Measurements from ENCODE around the gene RFX4.
"Not testable (repeated sequence)": the region's sequence is repeated elsewhere in the genome, so short reads cannot be mapped to it uniquely, and the experiment has no call there.

Gene RFX4

DNA sequence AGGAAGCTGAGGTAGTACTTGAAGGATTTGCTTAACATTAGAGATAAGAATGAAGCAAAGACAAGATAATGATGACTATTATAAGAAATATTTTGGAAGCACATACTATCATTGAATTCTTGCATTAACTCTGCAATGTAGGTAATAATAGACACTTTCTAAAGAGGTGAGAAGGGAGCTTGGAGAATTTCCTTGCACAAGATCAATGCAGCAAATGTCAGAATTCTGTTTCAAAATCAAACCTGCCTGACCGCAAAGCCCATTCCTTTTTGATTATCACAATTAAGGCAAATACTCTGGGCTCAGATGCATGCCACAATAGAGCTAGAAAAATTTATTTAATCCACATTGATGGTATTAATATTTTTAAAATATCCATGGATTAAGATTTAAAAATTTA is 141.3 kb downstream of the RFX4 start:
- Histone ChIP-seq H3K27ac (no peak overlapping the region), H3K9ac (ENCODE audit: insufficient read length) (no peak overlapping the region), H3K4me3 (no peak overlapping the region), H3K9me3 (ENCODE audit: low read depth, low read length) (no peaks in the 10 kb centered on the region), H3K36me3 (ENCODE audit: insufficient read depth, low read length) (no peaks in the 10 kb centered on the region)
- TF ChIP-seq POLR2AphosphoS5 (IDR thresholded peaks at IDR 0.05; ENCODE audit: borderline replicate concordance, low read depth, low read length) (no peak), EZH2 (IDR thresholded peaks at IDR 0.05) (no peak)
- no peak for DNase-seq (ENCODE audit: low read depth, low spot score)

DNA sequence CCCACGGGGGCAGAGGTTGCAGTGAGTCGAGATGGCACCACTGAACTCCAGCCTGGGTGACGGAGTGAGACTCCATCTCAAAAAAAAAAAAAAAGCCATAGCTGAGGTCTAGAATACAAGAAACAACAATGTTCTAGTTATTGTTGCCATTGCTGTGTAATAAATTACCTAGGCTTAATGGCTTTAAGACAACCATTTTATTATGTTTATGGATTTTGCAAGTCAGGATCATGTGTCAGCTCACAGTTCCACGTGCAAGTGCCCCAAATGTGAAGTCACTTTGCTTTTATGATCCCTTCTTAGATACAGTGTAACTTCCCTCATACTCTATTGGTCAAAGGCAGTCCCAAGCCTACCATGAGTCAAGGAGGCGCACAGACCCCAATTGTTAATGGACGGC is 142.1 kb downstream of the RFX4 start:
- H3K4me3 ChIP-seq, result no peak overlapping the region
- no peak for DNase-seq (ENCODE audit: low read depth, low spot score)
- no peak overlapping the region for H3K9ac ChIP-seq (ENCODE audit: insufficient read length)
- no peak for TF ChIP-seq POLR2AphosphoS5 (IDR thresholded peaks at IDR 0.05; ENCODE audit: borderline replicate concordance, low read depth, low read length)
- no peak for TF ChIP-seq FOXP2 (optimal IDR thresholded peaks at IDR 0.05; ENCODE audit: control extremely low read depth, extremely low read length, insufficient read depth)
- no peak for TF ChIP-seq EZH2 (IDR thresholded peaks at IDR 0.05)
- no peak overlapping the region for H3K27ac ChIP-seq
- no peaks in the 10 kb centered on the region for H3K9me3 ChIP-seq (ENCODE audit: low read depth, low read length)
- no peaks in the 10 kb centered on the region for H3K36me3 ChIP-seq (ENCODE audit: insufficient read depth, low read length)

DNA sequence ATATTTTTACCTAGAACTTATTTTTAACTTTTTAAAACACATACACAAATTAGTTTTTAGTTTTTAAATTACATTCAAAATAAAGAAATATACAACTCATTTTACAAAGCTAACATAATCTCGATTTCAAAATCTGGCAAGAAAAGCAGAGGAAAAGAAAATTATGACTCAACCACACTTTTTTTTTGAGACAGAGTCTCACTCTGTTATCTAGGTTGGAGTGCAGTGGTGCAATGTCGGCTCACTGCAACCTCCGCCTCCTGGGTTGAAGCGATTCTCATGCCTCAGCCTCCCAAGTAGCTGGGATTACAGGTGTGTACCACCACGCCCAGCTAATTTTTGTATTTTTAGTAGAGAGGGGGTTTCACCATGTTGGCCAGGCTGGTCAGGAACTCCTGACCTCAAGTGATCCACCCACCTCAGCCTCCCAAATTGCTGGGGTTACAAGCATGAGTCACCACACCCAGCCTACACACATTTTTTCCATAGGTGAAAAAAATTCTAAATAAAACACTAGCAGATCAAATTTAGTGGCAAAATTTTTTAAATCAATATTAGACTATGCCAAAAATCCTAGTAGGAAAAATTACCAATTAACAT is 143.9 kb downstream of the RFX4 start:
- H3K9ac ChIP-seq (ENCODE audit: insufficient read length); H3K27ac ChIP-seq; DNase-seq (ENCODE audit: low read depth, low spot score); H3K36me3 ChIP-seq (ENCODE audit: insufficient read depth, low read length); H3K4me3 ChIP-seq; H3K9me3 ChIP-seq (ENCODE audit: low read depth, low read length): not testable (repeated sequence)

DNA sequence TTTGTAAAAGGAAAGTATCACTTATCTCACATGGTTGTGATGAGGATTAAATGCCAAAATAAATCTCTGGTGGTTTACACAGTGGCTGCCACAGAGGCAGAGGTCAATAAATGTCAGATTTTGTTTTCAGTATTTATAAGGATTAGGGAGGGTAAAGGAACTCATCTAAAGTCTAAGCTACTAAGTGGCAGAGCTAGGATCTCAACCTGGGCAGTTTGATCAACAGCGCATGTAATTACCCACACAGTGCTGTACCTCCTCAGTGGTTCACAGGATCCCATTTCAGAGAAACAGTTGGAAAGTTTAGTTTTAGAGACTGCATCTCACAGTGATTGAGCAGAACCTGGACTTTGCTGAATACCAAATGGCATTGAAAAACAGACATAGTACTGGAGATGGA is 146.8 kb downstream of the RFX4 start:
- H3K9ac ChIP-seq (ENCODE audit: insufficient read length), result no peak overlapping the region
- DNase-seq (ENCODE audit: low read depth, low spot score), result no peak
- no peak overlapping the region for H3K4me3 ChIP-seq
- no peak overlapping the region for H3K27ac ChIP-seq
- TF ChIP-seq POLR2AphosphoS5 (IDR thresholded peaks at IDR 0.05; ENCODE audit: borderline replicate concordance, low read depth, low read length), result no peak
- TF ChIP-seq EZH2 (IDR thresholded peaks at IDR 0.05), result no peak
- TF ChIP-seq FOXP2 (optimal IDR thresholded peaks at IDR 0.05; ENCODE audit: control extremely low read depth, extremely low read length, insufficient read depth), result no peak
- H3K9me3 ChIP-seq (ENCODE audit: low read depth, low read length), result no peaks in the 10 kb centered on the region
- no peaks in the 10 kb centered on the region for H3K36me3 ChIP-seq (ENCODE audit: insufficient read depth, low read length)

DNA sequence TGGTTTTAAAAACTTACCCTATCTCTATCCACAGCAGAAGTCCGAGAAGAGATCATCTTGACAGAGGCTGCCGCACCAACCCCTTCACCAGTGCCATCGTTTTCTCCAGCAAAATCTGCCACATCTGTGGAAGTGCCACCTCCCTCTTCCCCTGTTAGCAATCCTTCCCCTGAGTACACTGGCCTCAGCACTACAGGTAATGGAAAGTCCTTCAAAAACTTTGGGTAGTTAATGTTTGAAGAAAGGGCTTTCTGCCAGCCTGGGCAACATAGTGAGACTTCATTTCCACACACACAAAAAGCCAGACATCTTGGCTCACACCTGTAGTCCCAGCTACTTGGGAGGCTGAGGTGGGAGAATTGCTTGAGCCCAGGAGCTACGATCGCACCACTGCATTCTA is 150.1 kb downstream of the RFX4 start:
- Histone ChIP-seq H3K27ac (no peak overlapping the region), H3K9me3 (ENCODE audit: low read depth, low read length) (no peaks in the 10 kb centered on the region), H3K4me3 (no peak overlapping the region), H3K36me3 (ENCODE audit: insufficient read depth, low read length) (no peaks in the 10 kb centered on the region), H3K9ac (ENCODE audit: insufficient read length) (no peak overlapping the region)
- TF ChIP-seq EZH2 (IDR thresholded peaks at IDR 0.05), result no peak
- no peak for TF ChIP-seq FOXP2 (optimal IDR thresholded peaks at IDR 0.05; ENCODE audit: control extremely low read depth, extremely low read length, insufficient read depth)
- no peak for TF ChIP-seq POLR2AphosphoS5 (IDR thresholded peaks at IDR 0.05; ENCODE audit: borderline replicate concordance, low read depth, low read length)
- no peak for DNase-seq (ENCODE audit: low read depth, low spot score)

DNA sequence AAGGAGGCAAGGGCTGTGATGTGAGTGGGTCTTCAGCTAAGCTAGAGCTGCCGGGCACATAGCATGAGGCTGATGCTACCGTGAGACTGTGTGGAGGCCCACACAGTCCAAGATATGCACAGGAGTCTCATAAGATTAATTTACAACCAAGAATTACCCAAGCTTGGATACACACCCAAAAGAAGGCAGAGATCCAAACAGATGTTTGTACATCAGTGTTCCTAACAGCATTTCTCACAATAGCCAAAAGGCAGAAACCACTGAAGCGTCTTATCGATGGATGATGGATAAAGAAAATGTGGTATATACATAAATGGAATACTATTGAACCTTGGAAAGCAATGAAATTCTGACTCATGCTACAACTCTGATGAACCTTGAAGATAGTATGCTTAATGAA is 150.9 kb downstream of the RFX4 start:
- Histone ChIP-seq H3K4me3 (no peak overlapping the region), H3K27ac (no peak overlapping the region), H3K9ac (ENCODE audit: insufficient read length) (no peak overlapping the region), H3K9me3 (ENCODE audit: low read depth, low read length) (no peaks in the 10 kb centered on the region), H3K36me3 (ENCODE audit: insufficient read depth, low read length) (no peaks in the 10 kb centered on the region)
- TF ChIP-seq EZH2 (IDR thresholded peaks at IDR 0.05) (no peak), POLR2AphosphoS5 (IDR thresholded peaks at IDR 0.05; ENCODE audit: borderline replicate concordance, low read depth, low read length) (no peak), FOXP2 (optimal IDR thresholded peaks at IDR 0.05; ENCODE audit: control extremely low read depth, extremely low read length, insufficient read depth) (no peak)
- no peak for DNase-seq (ENCODE audit: low read depth, low spot score)

DNA sequence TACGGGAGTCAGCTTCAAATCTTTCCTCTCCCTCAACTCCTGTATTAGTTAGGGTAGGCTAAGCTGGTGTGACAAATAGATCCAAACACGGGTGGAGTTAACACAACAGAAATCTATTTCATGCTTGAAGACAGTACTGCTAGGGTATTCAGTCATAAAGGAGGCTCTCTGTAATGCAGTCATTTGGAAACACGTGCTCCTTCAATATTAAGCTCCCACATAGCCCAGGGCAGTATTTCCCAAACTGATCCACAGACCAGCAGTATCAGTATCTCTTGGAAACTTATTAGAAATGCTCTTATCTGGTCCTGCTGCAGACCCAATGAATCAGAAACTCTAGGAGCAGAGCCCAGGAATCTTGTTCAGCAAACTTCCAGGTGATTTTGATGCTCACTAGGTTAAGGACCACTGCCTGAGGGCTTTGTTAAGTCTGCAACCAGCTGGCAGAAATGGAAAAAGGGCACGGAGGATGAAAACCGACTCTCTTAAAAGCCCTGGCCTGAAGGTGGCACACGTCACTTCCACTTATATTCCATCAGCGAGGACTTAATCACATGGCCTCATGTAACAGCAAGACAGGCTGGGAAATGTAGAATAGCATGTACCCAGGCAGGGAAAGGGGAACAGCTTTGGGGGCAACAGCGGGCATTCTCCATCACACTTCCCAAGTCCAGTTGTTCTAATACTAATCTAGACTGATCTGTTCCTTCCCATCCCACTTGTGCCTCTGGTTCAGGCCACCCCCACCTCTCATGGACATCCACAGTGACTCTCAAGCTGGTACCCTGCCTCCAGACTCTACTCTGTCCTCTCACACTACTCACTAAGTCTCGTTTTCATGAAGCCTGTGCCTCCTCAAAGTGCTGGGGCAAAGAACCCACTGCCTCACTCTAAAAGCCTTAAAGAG is 153.5 kb downstream of the RFX4 start:
- Histone ChIP-seq H3K4me3 (no peak overlapping the region), H3K9ac (ENCODE audit: insufficient read length) (no peak overlapping the region), H3K27ac (no peak overlapping the region), H3K9me3 (ENCODE audit: low read depth, low read length) (no peaks in the 10 kb centered on the region), H3K36me3 (ENCODE audit: insufficient read depth, low read length) (no peaks in the 10 kb centered on the region)
- TF ChIP-seq EZH2 (IDR thresholded peaks at IDR 0.05) (no peak), FOXP2 (optimal IDR thresholded peaks at IDR 0.05; ENCODE audit: control extremely low read depth, extremely low read length, insufficient read depth) (no peak), POLR2AphosphoS5 (IDR thresholded peaks at IDR 0.05; ENCODE audit: borderline replicate concordance, low read depth, low read length) (no peak)
- DNase-seq (ENCODE audit: low read depth, low spot score), result no peak

DNA sequence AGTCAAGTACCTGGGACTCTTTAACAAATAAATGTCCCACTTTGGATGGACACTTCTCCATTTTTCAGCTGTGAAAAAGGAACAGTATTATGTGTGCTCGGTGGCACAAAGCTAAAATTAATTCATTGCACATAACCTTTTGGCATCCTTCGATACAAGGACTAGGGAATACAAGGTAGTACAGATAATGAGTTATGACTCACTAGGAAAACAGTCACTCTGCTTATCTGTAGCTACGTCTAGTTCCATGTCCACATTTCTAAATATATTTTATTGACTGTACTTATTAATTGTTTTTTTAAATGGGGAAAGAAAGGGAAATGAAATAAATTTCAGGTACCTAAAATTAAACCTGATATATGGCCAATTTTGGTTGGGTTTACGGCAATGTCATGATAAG is 156.5 kb downstream of the RFX4 start:
- TF ChIP-seq FOXP2 (optimal IDR thresholded peaks at IDR 0.05; ENCODE audit: control extremely low read depth, extremely low read length, insufficient read depth), result no peak
- TF ChIP-seq POLR2AphosphoS5 (IDR thresholded peaks at IDR 0.05; ENCODE audit: borderline replicate concordance, low read depth, low read length), result no peak
- no peak for TF ChIP-seq EZH2 (IDR thresholded peaks at IDR 0.05)
- Histone ChIP-seq H3K36me3 (ENCODE audit: insufficient read depth, low read length) (no peaks in the 10 kb centered on the region), H3K9me3 (ENCODE audit: low read depth, low read length) (no peaks in the 10 kb centered on the region), H3K27ac (no peak overlapping the region), H3K9ac (ENCODE audit: insufficient read length) (no peak overlapping the region), H3K4me3 (no peak overlapping the region)
- DNase-seq (ENCODE audit: low read depth, low spot score), result no peak

Measured in SK-N-MC (cell line).